Keratinocyte (primary cell): ENCODE results near the gene EPHB1. TPM values are rescaled to one million over a fixed set of nuclear protein-coding genes. Genes with fewer than 3 reads are reported as not detected.

Experiments
- DNase-seq: peaks from one replicate; pipeline ENCODE4 v3.0.0-alpha.2; 2011; ENCODE audit warnings: low read depth, missing footprints, low spot score
- FAIRE-seq: peaks from 2 replicates; lab custom pipeline; 2011; peaks lifted over from hg19 to GRCh38; lab: Jason Lieb, UNC
- H2AFZ ChIP-seq: 2 replicates; pipeline ENCODE4 v1.6.0; 2012; ENCODE audit warnings: low read length, control low read depth, inconsistent platforms; ENCODE audit not compliant: control insufficient read depth
- H3K27ac ChIP-seq: 2 replicates; pipeline ENCODE4 v1.5.1; 2011; ENCODE audit warnings: low read length; ENCODE audit not compliant: control insufficient read depth, insufficient read depth
- H3K27me3 ChIP-seq: 3 replicates; pipeline ENCODE4 v1.6.0; 2011; ENCODE audit warnings: low read length; ENCODE audit not compliant: control insufficient read depth, insufficient read depth; ENCODE audit errors: extremely low read depth
- H3K36me3 ChIP-seq, 2 experiments: 2 replicates in 1 of 2; 3 replicates in 1 of 2; pipeline ENCODE4 v1.5.1; 2011; ENCODE audit warnings: low read length in 2 of 2, mild to moderate bottlenecking in 1 of 2; ENCODE audit not compliant: control insufficient read depth in 2 of 2, insufficient read depth in 2 of 2; ENCODE audit errors: extremely low read depth in 1 of 2
- H3K4me1 ChIP-seq: 3 replicates; pipeline ENCODE4 v1.5.1; 2011; ENCODE audit warnings: low read length; ENCODE audit not compliant: control insufficient read depth, insufficient read depth; ENCODE audit errors: extremely low read depth
- H3K4me2 ChIP-seq: 3 replicates; pipeline ENCODE4 v1.6.0; 2011; ENCODE audit warnings: low read depth, low read length; ENCODE audit not compliant: control insufficient read depth, insufficient read depth; ENCODE audit errors: extremely low read depth
- H3K4me3 ChIP-seq, 3 experiments: fragments of 200-600 bp in 1 of 3; sonication (generic) in 1 of 3; 2 replicates in 2 of 3; 3 replicates in 1 of 3; pipeline ENCODE4 v1.5.1; 2011 to 2016; ENCODE audit warnings: low read length in 3 of 3, mild to moderate bottlenecking in 3 of 3, control low read depth in 2 of 3, inconsistent platforms in 1 of 3, low read depth in 1 of 3, mixed read lengths in 1 of 3, mixed run types in 1 of 3, moderate library complexity in 1 of 3; ENCODE audit not compliant: control insufficient read depth in 2 of 3, insufficient read depth in 2 of 3; ENCODE audit errors: extremely low read depth in 1 of 3
- H3K79me2 ChIP-seq: 2 replicates; pipeline ENCODE4 v1.6.0; 2012; ENCODE audit warnings: low read length; ENCODE audit not compliant: control insufficient read depth, insufficient read depth
- H3K9ac ChIP-seq: 3 replicates; pipeline ENCODE4 v1.6.0; 2011; ENCODE audit warnings: low read length; ENCODE audit not compliant: control insufficient read depth, insufficient read depth; ENCODE audit errors: extremely low read depth
- H3K9me1 ChIP-seq: 3 replicates; pipeline ENCODE4 v1.6.0; 2011; ENCODE audit warnings: low read length; ENCODE audit not compliant: control insufficient read depth, insufficient read depth; ENCODE audit errors: extremely low read depth
- H3K9me3 ChIP-seq: 2 replicates; pipeline ENCODE4 v1.5.1; 2012; ENCODE audit warnings: low read depth, low read length; ENCODE audit not compliant: control insufficient read depth
- H4K20me1 ChIP-seq: 3 replicates; pipeline ENCODE4 v1.6.0; 2011; ENCODE audit warnings: low read length; ENCODE audit not compliant: control insufficient read depth, insufficient read depth; ENCODE audit errors: extremely low read depth
- EZH2 ChIP-seq: IDR thresholded peaks from one replicate; pipeline ENCODE4 v1.6.1; 2012; ENCODE audit warnings: inconsistent platforms, mild to moderate bottlenecking, low read length, moderate library complexity
- dilution Hi-C: fragments of 300-500 bp; cut with MboI; formaldehyde crosslinking; loops from one replicate; pipeline ENCODE4 v1.7.0; 2020; ENCODE audit warnings: low sequenced_read_pairs; ENCODE audit not compliant: extremely low pct_ligation_motif_present
- polyA plus RNA-seq, 5 experiments: library from polyadenylated mRNA; depleted of rRNA in 3 of 5; stranded (reverse) in 3 of 5; stranded (forward) in 1 of 5; unstranded in 1 of 5; fragments of >200 nt; gene quantifications; 1 replicate in 1 of 5; 2 replicates in 3 of 5; 3 replicates in 1 of 5; pipeline versions ENCODE4 v1.2.1 to v1.2.3, GENCODE V29; 2011 to 2012; ENCODE audit warnings: missing spikeins in 2 of 5, low read depth in 1 of 5, low replicate concordance in 1 of 5
- TF ChIP-seq, protein P1 (sequence below), 3 experiments: IDR thresholded peaks in 1 of 3; conservative IDR thresholded peaks in 1 of 3; optimal IDR thresholded peaks in 1 of 3; 2 replicates in 2 of 3; 3 replicates in 1 of 3; pipeline versions ENCODE3 to v1.5.1; 2011; ENCODE audit warnings: low read length in 3 of 3, mild to moderate bottlenecking in 3 of 3, moderate library complexity in 2 of 3, control low read depth in 1 of 3, inconsistent platforms in 1 of 3; ENCODE audit not compliant: insufficient read depth in 2 of 3; ENCODE audit errors: extremely low read depth in 1 of 3

The EPHB1 gene
- polyA plus RNA-seq, 1 donor (not counting 4 experiments of a cell fraction or from before 2014, with no cell fraction given) = 0.01 TPM

- no peak overlapping the region for H3K27ac ChIP-seq
- H3K27me3 ChIP-seq = no peaks in the 10 kb centered on the region
- H3K79me2 ChIP-seq = no peaks in the 10 kb centered on the region
- H3K9me1 ChIP-seq = no peaks in the 10 kb centered on the region
- H3K9me3 ChIP-seq = no peaks in the 10 kb centered on the region
- no peak overlapping the region for H2AFZ ChIP-seq
- FAIRE-seq = no peak
- DNase-seq = no peak
- H4K20me1 ChIP-seq = no peaks in the 10 kb centered on the region
- no peak overlapping the region for H3K4me2 ChIP-seq
- TF ChIP-seq, protein P1, sequence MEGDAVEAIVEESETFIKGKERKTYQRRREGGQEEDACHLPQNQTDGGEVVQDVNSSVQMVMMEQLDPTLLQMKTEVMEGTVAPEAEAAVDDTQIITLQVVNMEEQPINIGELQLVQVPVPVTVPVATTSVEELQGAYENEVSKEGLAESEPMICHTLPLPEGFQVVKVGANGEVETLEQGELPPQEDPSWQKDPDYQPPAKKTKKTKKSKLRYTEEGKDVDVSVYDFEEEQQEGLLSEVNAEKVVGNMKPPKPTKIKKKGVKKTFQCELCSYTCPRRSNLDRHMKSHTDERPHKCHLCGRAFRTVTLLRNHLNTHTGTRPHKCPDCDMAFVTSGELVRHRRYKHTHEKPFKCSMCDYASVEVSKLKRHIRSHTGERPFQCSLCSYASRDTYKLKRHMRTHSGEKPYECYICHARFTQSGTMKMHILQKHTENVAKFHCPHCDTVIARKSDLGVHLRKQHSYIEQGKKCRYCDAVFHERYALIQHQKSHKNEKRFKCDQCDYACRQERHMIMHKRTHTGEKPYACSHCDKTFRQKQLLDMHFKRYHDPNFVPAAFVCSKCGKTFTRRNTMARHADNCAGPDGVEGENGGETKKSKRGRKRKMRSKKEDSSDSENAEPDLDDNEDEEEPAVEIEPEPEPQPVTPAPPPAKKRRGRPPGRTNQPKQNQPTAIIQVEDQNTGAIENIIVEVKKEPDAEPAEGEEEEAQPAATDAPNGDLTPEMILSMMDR (optimal IDR thresholded peaks at IDR 0.05 in 1 of 3, IDR thresholded peaks at IDR 0.05 in 1 of 3, conservative IDR thresholded peaks at IDR 0.05 in 1 of 3; ENCODE audit: extremely low read depth in 1 of 3, insufficient read depth in 2 of 3, low read length in 3 of 3) = no peak
- TF ChIP-seq EZH2 = no peak
- H3K4me1 ChIP-seq = no peaks in the 10 kb centered on the region
- H3K9ac ChIP-seq = no peak overlapping the region
- no peak overlapping the region for H3K4me3 ChIP-seq
- no peaks in the 10 kb centered on the region for H3K36me3 ChIP-seq
- dilution Hi-C loops = no loop called here
Measured at GRCh38 chr3:134817297-134817696, 22.2 kb downstream of the EPHB1 start.

GRCh38 chr3:134820994-134821393, 25.9 kb downstream of the EPHB1 start:
- FAIRE-seq = no peak

More at GRCh38 chr3:134820994-134821393, 25.9 kb downstream of the EPHB1 start:
- no peak for TF ChIP-seq EZH2
- TF ChIP-seq, protein P1 (optimal IDR thresholded peaks at IDR 0.05 in 1 of 3, IDR thresholded peaks at IDR 0.05 in 1 of 3, conservative IDR thresholded peaks at IDR 0.05 in 1 of 3; ENCODE audit: extremely low read depth in 1 of 3, insufficient read depth in 2 of 3, low read length in 3 of 3) = no peak
- H3K9me1 ChIP-seq = no peaks in the 10 kb centered on the region
- dilution Hi-C loops = no loop called here
- no peaks in the 10 kb centered on the region for H3K36me3 ChIP-seq
- no peaks in the 10 kb centered on the region for H3K27me3 ChIP-seq
- H2AFZ ChIP-seq = no peak overlapping the region
- H3K79me2 ChIP-seq = no peaks in the 10 kb centered on the region
- no peak overlapping the region for H3K4me2 ChIP-seq
- H4K20me1 ChIP-seq = no peaks in the 10 kb centered on the region
- H3K4me3 ChIP-seq = no peak overlapping the region
- no peak for DNase-seq
- H3K27ac ChIP-seq = no peak overlapping the region
- H3K4me1 ChIP-seq = no peaks in the 10 kb centered on the region
- no peak overlapping the region for H3K9ac ChIP-seq
- no peaks in the 10 kb centered on the region for H3K9me3 ChIP-seq
